Calu3 (cell line): ENCODE data around the gene PAX3. TPM values are rescaled to one million over a fixed set of nuclear protein-coding genes. Genes with fewer than 3 reads are reported as not detected.

Experiments used
- BruUV-seq: library from RNA; stranded (reverse); fragments of 400-500 nt; replicated peaks from 2 replicates; lab custom pipeline; 2021; lab: Mats Ljungman, UMichigan
- CTCF ChIA-PET: fragments of 300-600 bp; sonication (Branson Sonifier 250); formaldehyde crosslinking; loops from one replicate; lab custom pipeline; 2022; ENCODE audit warnings: antibody characterized with exemption; lab: Charles Lee
- DNase-seq: peaks from one replicate; pipeline ENCODE4 v3.0.0; 2022
- H3K27ac Mint-ChIP-seq: one replicate; pipeline ENCODE4 v1.8.0; 2022; ENCODE audit warnings: mixed read lengths; ENCODE audit not compliant: unreplicated experiment
- H3K27me3 Mint-ChIP-seq: one replicate; pipeline ENCODE4 v1.8.0; 2022; ENCODE audit warnings: mixed read lengths; ENCODE audit not compliant: unreplicated experiment
- H3K36me3 Mint-ChIP-seq: one replicate; pipeline ENCODE4 v1.8.0; 2022; ENCODE audit warnings: mild to moderate bottlenecking, moderate library complexity, mixed read lengths; ENCODE audit not compliant: insufficient read depth, unreplicated experiment
- H3K4me1 Mint-ChIP-seq: one replicate; pipeline ENCODE4 v1.8.0; 2022; ENCODE audit warnings: mild to moderate bottlenecking, low read depth, mixed read lengths; ENCODE audit not compliant: unreplicated experiment
- H3K4me3 Mint-ChIP-seq: one replicate; pipeline ENCODE4 v1.8.0; 2022; ENCODE audit warnings: mild to moderate bottlenecking, low read depth, moderate library complexity, mixed read lengths; ENCODE audit not compliant: unreplicated experiment
- H3K9me3 Mint-ChIP-seq: one replicate; pipeline ENCODE4 v1.8.0; 2022; ENCODE audit warnings: low read depth, mixed read lengths; ENCODE audit not compliant: unreplicated experiment
- intact Hi-C: fragments of 100-400 bp; cut with micrococcal nuclease; formaldehyde crosslinking; loops from one replicate; pipeline ENCODE4 v1.10.0; 2022; ENCODE audit not compliant: unreplicated experiment
- total RNA-seq: library from RNA; stranded (reverse); gene quantifications from 2 replicates; pipeline ENCODE4 v1.2.3, GENCODE V29; 2022
- TF ChIP-seq, protein P1 (sequence below): fragments of 200-600 bp; IDR thresholded peaks from one replicate; pipeline ENCODE4 v1.8.0; 2022; ENCODE audit warnings: antibody characterized with exemption; ENCODE audit not compliant: unreplicated experiment

PAX3 gene
- total RNA-seq, 1 experiment from 2014 or later: not detected

DNA sequence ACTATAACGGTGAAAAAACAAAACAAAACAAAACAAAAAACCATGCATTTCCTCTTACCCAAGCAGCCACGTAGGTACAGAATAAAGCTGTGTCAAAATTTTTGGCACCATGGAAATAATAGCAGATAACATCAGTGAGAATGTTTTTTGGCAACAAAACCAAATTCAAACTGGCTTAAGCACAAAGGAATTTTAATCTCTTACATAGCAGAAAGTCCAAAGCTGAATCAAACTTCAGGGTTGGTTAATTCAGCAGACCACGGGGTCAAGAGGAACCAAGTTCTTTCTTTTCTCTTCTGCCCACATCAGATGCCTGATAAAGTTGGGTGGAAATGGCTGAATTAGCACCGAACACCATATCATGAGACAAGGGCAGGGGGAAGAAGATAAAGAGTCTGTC lies 129.5 kb downstream of the PAX3 start:
- Mint-ChIP-seq H3K36me3 (no peaks in the 10 kb centered on the region), H3K4me1 (no peaks in the 10 kb centered on the region), H3K4me3 (no peak overlapping the region), H3K27me3 (peaks cover 78% of the 10 kb centered on the region), H3K9me3 (peaks cover 2% of the 10 kb centered on the region), H3K27ac (no peak overlapping the region)
- intact Hi-C loops: no loop called here
- TF ChIP-seq, protein P1, sequence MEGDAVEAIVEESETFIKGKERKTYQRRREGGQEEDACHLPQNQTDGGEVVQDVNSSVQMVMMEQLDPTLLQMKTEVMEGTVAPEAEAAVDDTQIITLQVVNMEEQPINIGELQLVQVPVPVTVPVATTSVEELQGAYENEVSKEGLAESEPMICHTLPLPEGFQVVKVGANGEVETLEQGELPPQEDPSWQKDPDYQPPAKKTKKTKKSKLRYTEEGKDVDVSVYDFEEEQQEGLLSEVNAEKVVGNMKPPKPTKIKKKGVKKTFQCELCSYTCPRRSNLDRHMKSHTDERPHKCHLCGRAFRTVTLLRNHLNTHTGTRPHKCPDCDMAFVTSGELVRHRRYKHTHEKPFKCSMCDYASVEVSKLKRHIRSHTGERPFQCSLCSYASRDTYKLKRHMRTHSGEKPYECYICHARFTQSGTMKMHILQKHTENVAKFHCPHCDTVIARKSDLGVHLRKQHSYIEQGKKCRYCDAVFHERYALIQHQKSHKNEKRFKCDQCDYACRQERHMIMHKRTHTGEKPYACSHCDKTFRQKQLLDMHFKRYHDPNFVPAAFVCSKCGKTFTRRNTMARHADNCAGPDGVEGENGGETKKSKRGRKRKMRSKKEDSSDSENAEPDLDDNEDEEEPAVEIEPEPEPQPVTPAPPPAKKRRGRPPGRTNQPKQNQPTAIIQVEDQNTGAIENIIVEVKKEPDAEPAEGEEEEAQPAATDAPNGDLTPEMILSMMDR: no peak
- BruUV-seq: no TSS peak
- no peak for DNase-seq
- CTCF ChIA-PET: no interaction called here

DNA sequence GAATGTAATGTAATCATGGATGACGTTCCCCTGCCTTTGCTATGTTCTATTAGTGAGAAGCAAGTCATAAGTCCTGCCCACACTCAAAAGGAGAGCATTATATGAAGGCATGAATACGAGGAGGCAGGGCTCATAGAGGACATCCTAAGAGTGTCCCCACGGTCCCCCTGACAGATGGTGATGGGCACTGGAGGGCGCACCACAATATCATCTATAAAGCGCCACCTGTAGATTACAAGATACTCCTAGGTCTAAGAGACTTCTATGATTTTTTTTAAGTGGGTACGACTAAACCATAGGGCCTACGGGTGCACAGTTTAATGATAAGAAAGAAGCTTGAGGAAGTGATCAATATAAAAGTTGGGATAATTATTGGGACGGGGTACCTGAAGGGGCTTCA lies 131.0 kb downstream of the PAX3 start:
- no peak for DNase-seq
- intact Hi-C loops: no loop called here
- H3K27ac Mint-ChIP-seq: no peak overlapping the region
- CTCF ChIA-PET: no interaction called here
- no peaks in the 10 kb centered on the region for H3K36me3 Mint-ChIP-seq
- H3K9me3 Mint-ChIP-seq: peaks cover 2% of the 10 kb centered on the region
- BruUV-seq: no TSS peak
- no peak overlapping the region for H3K4me3 Mint-ChIP-seq
- TF ChIP-seq, protein P1: no peak
- H3K4me1 Mint-ChIP-seq: no peaks in the 10 kb centered on the region
- H3K27me3 Mint-ChIP-seq: peaks cover 94% of the 10 kb centered on the region

DNA sequence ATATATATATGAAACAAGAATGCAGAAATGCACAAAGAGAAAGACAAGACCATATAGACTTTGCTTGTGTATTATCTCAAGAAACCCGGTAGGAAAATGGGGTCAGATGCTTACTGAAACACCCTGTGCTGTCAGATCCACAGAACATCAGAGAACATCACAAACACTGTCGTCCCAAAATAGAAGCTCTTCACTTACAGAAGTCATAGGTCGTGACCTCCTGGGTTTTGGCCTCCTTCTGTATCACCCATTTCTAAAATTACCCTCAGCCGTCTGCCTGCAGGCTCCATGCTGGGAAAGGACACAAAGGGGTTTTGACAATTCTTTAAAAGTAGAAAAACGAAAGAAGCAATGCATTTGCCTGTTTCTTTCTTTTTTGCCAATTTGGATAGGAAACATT lies 137.9 kb downstream of the PAX3 start:
- Mint-ChIP-seq H3K27me3 (peaks cover 50% of the 10 kb centered on the region), H3K27ac (no peak overlapping the region), H3K4me3 (no peak overlapping the region), H3K4me1 (no peaks in the 10 kb centered on the region), H3K9me3 (no peaks in the 10 kb centered on the region), H3K36me3 (no peaks in the 10 kb centered on the region)
- TF ChIP-seq, protein P1: no peak
- BruUV-seq: no TSS peak
- intact Hi-C loops: no loop called here
- no peak for DNase-seq
- CTCF ChIA-PET: interaction anchor here (0.5 kb wide), 1 partner anchor 66 kb away, joined by 3 read pairs; no protein-coding TSS in a partner anchor

DNA sequence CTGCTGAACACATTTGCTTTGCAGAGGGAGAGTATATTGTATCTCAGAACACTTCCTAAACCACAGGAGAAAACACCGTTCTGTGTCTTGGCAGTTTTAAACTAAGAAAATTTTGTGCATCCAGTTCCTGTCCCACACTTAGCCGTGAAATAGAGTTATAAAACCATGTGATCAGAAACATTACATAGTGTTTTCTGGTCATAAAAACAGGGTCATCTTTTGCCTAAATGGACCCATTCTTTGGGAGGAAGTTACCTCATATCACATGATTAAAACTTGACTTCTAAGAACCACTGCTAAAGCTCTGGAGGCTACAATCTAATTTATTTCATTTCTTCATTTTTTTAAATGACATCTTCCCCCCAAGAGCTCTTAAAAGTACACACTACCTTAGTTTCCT lies 138.7 kb downstream of the PAX3 start:
- no peaks in the 10 kb centered on the region for H3K4me1 Mint-ChIP-seq
- intact Hi-C loops: no loop called here
- no TSS peak for BruUV-seq
- no peak overlapping the region for H3K4me3 Mint-ChIP-seq
- H3K27me3 Mint-ChIP-seq: peaks cover 42% of the 10 kb centered on the region
- DNase-seq: no peak
- CTCF ChIA-PET: no interaction called here
- H3K27ac Mint-ChIP-seq: no peak overlapping the region
- H3K36me3 Mint-ChIP-seq: peaks cover 4% of the 10 kb centered on the region
- TF ChIP-seq, protein P1: no peak
- no peaks in the 10 kb centered on the region for H3K9me3 Mint-ChIP-seq
